Left cardiac atrium (tissue), 4 donors: Measurements from ENCODE around the gene MYO18B. TPM values are rescaled to one million over a fixed set of nuclear protein-coding genes. Genes with fewer than 3 reads are reported as not detected.
A peak's percentile ranks its signal among the peaks of the same experiment; 100 is the strongest.

ENCODE experiments used
- ATAC-seq, 2 donors: fragments of 200-7000 bp; cut with Tn5 transposase; one replicate each; pipeline ENCODE4 v1.9.1; 2020; ENCODE audit warnings: mild to moderate bottlenecking in 2 of 2, moderate library complexity in 2 of 2
- DNase-seq: peaks from one replicate; pipeline ENCODE4 v3.0.0-alpha.2; 2020
- intact Hi-C, 2 donors: fragments of 100-400 bp; cut with DNase I; formaldehyde crosslinking; loops; one replicate each; pipeline versions ENCODE4 v1.14.1 to v1.15.1; 2022 to 2023
- long read RNA-seq: library from polyadenylated mRNA; unstranded; transcript quantifications from one replicate; pipeline ENCODE4 v2.0.0, GENCODE V29; 2021
- total RNA-seq, 2 donors: library from RNA; stranded (reverse); fragmentation: NEBNext Ultra II Directional; extraction: Animal tissue kit (Norgen Biotek cat#: 25700); gene quantifications; one replicate each; pipeline ENCODE4 v1.2.1, GENCODE V29; 2021
- donor health status: DM: no; HTN: yes; CAD: no.
- donor health status: DM: no; HTN: yes; CAD: no; lungs with severe emphysema.
- donor health status: DM: yes; HTN: yes; CAD: no.
- donor health status: Dilated cardiomyopathy.

MYO18B gene, protein sequence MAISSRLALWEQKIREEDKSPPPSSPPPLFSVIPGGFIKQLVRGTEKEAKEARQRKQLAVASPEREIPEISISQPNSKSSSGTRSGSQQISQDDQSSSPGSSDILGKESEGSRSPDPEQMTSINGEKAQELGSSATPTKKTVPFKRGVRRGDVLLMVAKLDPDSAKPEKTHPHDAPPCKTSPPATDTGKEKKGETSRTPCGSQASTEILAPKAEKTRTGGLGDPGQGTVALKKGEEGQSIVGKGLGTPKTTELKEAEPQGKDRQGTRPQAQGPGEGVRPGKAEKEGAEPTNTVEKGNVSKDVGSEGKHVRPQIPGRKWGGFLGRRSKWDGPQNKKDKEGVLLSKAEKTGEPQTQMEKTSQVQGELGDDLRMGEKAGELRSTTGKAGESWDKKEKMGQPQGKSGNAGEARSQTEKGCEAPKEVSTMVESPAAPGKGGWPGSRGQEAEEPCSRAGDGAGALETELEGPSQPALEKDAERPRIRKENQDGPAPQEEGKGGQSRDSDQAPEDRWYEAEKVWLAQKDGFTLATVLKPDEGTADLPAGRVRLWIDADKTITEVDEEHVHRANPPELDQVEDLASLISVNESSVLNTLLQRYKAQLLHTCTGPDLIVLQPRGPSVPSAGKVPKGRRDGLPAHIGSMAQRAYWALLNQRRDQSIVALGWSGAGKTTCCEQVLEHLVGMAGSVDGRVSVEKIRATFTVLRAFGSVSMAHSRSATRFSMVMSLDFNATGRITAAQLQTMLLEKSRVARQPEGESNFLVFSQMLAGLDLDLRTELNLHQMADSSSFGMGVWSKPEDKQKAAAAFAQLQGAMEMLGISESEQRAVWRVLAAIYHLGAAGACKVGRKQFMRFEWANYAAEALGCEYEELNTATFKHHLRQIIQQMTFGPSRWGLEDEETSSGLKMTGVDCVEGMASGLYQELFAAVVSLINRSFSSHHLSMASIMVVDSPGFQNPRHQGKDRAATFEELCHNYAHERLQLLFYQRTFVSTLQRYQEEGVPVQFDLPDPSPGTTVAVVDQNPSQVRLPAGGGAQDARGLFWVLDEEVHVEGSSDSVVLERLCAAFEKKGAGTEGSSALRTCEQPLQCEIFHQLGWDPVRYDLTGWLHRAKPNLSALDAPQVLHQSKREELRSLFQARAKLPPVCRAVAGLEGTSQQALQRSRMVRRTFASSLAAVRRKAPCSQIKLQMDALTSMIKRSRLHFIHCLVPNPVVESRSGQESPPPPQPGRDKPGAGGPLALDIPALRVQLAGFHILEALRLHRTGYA (N-terminal part only)
- 100 to 1,000 TPM in 1 of 2 donors, 10 to 100 TPM in 1; 71.6 to 142 TPM for total RNA-seq
- long read RNA-seq, full-length matches to known transcripts: 2 of 94 reads
- long read RNA-seq, partial matches to known transcripts: 77 of 94 reads
- long read RNA-seq, other reads (novel, unspliced or antisense): 15 of 94 reads

DNA sequence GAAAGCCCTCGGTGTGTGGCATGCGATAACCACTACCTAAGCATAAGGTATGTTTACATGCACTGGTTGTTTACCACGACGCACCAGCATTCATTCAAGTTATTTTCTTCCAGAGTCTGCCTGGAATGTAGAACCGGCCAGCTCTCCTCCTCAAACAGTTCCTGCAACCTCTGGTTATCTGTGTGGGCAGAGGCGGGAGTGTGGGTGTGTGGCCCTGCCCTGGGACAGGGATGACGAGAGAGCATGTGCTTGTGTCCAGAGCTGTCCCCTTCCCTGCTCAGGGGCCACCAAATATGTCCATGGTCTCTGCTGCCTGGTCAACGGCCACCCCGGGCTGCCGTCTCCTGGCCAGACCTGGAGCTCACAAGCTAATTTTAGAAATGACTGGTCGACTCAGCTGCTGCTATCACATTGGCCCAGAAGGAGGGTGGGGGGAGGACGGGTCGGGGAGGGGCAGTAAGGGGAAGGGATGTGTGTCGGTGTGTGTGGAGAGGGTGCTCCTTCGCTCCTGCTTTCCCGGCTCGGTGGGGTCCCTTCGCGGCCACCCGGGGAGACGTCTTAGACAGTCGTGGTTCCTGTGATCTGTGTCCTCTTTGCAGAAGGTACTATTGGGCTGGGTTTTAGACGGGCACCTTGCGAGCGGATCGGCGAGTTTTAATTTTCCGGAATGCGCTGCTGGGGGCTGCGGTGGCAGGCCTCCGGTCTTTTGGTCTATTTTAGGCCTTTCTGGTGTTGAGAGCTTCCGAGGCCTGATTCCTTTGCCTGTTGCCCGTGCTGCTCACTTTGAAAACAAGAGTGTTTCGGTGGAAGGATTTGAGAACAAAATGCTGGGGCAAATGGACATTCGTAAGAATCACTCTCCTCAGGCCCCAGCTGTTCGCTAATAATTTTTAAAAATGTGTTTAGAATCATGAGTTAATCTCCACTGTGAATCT, at the start of gene MYO18B:
MYO18B (plus strand) TSS at position 497 of the 935 bp plus-strand sequence. CDS start 18,905 bp downstream, outside the sequence.
- intact Hi-C loops: no loop called here
- ATAC-seq (peak; percentile 92 to 94), DNase-seq (peak; percentile 64)

DNA sequence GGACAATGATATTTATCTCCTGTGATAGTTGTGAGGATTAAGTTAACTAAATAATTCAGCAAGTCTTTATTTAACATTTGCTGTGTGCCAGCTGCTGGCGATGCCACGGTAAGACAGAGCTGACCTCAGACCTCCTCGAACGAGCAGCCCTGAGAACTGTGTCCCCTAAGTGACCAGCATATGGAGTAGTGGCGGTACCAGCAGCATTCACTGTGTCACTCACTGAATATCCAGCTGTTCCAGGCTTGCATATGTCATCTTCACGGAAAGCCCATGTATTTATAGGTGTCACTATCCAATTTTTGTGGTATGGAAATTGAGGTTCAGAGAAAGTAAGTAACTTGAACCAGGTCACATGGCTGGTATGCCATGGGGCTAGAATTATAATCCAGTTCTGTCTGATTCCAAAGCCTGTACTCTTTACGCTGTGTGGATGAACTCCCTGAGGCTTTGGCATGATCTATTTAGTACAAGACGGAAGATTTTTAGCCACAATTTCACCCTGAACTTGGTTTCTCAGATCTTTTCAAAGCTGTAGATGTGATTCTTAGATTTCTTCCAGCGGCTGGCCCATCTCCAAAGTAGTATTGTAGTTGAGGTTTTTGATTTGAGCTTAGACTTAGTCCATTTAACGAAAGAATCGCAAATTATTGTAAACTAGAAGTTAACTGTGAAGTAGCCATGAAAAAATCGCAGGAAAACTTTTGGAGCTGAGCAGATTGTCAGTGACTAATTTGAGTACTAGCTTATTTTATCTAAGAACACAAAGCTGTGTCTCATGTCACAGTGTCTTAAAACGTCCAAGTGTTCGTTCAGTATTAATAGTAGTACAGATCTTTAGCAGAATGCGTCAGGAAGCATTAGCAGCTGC, 49.4 kb upstream of the MYO18B start:
- intact Hi-C loops: no loop called here
- ATAC-seq: peak in 1 of 2 donors; percentile 51

DNA sequence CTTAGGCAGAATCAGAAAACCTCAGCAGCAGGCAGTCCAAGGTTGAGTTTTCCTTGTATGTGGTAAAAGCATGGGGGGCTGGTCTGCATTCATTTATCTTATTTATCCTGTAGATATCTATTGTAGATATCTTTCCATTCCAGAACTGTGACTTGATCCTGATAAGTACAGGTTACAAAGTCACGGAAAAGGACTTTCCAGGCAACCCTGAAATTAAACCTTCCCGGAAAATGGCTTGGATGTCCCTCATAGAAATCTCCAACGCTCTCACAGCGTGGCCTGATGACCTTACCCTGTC, 48.8 kb upstream of the MYO18B start:
- no peak for ATAC-seq

More for the DNA sequence above, 49.4 kb upstream of the MYO18B start:
- no peak for DNase-seq

GRCh38 chr22:25694196-25694907, 47.6 kb upstream of the MYO18B start:
- DNase-seq: no peak
- ATAC-seq: peak in 1 of 2 donors; percentile 30
- intact Hi-C loops: no loop called here

More for the DNA sequence above, 48.8 kb upstream of the MYO18B start:
- no peak for DNase-seq
- intact Hi-C loops: no loop called here

DNA sequence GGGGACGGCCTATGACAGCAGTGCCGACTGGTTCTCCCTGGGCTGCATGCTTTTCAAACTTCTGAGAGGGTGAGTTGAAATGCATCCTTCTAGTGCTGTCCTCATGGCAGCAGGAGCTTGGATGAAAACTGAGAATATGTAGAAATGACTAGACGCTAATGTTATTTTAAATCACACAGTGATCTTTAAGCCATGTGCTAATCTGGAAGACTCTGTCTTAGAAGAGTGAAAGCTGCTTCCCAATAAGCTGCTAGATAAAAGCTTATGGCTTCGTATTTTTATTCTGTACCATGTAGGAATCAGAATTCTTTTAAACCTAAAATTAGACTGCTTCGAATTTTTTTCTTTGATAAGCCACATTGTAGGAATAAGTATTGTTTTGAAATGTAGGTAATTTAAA, 46.8 kb upstream of the MYO18B start:
- ATAC-seq: no peak
- no peak for DNase-seq
- intact Hi-C loops: no loop called here

DNA sequence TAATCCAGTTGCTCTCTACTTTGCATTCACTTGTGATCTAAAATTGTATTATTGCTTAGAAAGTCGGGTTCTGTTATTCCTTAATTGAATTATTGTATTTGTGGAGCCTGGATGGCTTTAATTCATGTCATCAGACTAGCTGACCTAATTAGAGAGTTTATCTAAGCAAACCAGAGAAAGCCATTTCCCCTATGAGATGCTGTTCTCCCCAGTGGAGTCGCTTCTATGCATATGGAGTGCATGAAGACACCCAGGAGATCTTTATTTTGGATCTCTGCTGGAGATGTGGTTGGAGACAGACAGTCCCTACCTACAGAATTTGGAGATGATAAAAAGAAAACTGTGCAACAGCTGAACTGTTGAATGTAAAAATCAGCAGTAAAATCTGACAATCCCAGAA, 45.2 kb upstream of the MYO18B start:
- intact Hi-C loops: no loop called here
- no peak for DNase-seq
- ATAC-seq: no peak

GRCh38 chr22:25697181-25697664, 44.8 kb upstream of the MYO18B start:
- DNase-seq: no peak

GRCh38 chr22:25697978-25698377, 44.0 kb upstream of the MYO18B start:
- intact Hi-C loops: no loop called here
- no peak for ATAC-seq
- no peak for DNase-seq

More at GRCh38 chr22:25697181-25697664, 44.8 kb upstream of the MYO18B start:
- intact Hi-C loops: no loop called here
- no peak for ATAC-seq

GRCh38 chr22:25698461-25698860, 43.5 kb upstream of the MYO18B start:
- intact Hi-C loops: no loop called here
- DNase-seq (no peak), ATAC-seq (no peak)

DNA sequence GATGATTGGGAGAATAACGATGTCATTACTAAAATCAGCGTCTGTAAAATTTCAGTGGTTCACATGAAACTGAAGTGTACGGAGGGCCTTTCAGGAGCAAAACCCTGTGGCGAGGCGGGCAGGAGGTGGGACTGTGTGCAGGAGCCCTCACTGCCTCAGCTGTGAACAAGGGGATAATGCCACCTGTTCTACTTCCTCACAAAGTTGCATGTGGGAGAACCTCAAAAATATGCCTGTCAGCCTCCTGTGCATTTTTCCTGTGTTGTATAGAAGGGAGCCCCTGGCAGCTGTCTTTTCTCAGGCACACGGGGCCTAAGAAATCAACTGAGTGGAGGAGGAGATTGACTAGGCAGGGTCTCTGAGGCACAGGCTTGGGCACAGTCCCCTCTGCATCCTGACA, 43.0 kb upstream of the MYO18B start:
- ATAC-seq (no peak), DNase-seq (no peak)
- intact Hi-C loops: no loop called here

GRCh38 chr22:25701056-25701780, 40.8 kb upstream of the MYO18B start:
- intact Hi-C loops: loop anchor here (2.0 to 10.0 kb wide), 5 partner anchors 146 to 294 kb away; no protein-coding TSS in a partner anchor
- ATAC-seq (peak; percentile 91 to 92), DNase-seq (peak; percentile 36)

DNA sequence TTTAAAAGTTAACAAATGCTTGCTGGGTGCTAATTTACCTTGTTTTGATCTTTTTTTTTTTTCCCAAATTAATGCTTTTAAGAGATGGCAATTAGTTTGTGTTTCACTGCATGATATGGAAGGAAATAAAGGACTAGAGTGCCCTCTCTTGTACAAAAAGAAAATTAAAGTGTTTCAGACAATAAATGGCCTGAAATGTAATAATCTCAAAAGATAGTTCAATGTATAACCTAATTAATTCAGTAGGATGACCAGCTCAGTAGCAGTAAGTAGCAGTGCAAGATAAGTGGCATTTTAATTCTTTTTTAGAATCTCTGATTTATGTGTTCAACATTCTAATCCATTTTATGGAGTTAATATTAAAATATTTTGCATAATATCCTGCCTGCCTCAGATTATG, 39.9 kb upstream of the MYO18B start:
- peak in 1 of 2 donors; percentile 52 for ATAC-seq
- DNase-seq: no peak
- intact Hi-C loops: loop anchor here (5.0 to 10.0 kb wide), 4 partner anchors 147 to 295 kb away; no protein-coding TSS in a partner anchor

- intact Hi-C loops: loop anchor here (5.0 to 10.0 kb wide), 4 partner anchors 148 to 295 kb away; no protein-coding TSS in a partner anchor
- no peak for ATAC-seq
- DNase-seq: no peak
These were observed 39.3 kb upstream of the MYO18B start for GRCh38 chr22:25702571-25703167.

- ATAC-seq (no peak), DNase-seq (no peak)
- intact Hi-C loops: loop anchor here (5.0 to 10.0 kb wide), 4 partner anchors 150 to 297 kb away; no protein-coding TSS in a partner anchor
These were observed 37.3 kb upstream of the MYO18B start for GRCh38 chr22:25704701-25705100.

GRCh38 chr22:25706197-25706596, 35.8 kb upstream of the MYO18B start:
- intact Hi-C loops: loop anchor here (10.0 kb wide), 2 partner anchors 151 to 161 kb away; no protein-coding TSS in a partner anchor
- ATAC-seq: peak in 1 of 2 donors; percentile 69
- DNase-seq: no peak
